AG04449 (cell line): Measurements from ENCODE around the gene HLA-DMB.

Experiments used
- CTCF ChIA-PET: fragments of 350-600 bp; formaldehyde crosslinking; extraction: SDS; loops from one replicate; lab custom pipeline; 2021; ENCODE audit warnings: antibody characterized with exemption; lab: Yijun Ruan, JAX
- POLR2A ChIA-PET: fragments of 400-600, 350-600 bp; formaldehyde crosslinking; extraction: SDS; loops from one replicate; lab custom pipeline; 2020; ENCODE audit warnings: antibody characterized with exemption, inconsistent platforms; lab: Yijun Ruan, JAX
- DNase-seq: peaks from one replicate; pipeline ENCODE4 v3.0.0-alpha.2; 2010; ENCODE audit warnings: low read depth, low spot score
- H3K4me3 ChIP-seq: 2 replicates; pipeline ENCODE4 v1.5.1; 2011; ENCODE audit warnings: low read depth, mild to moderate bottlenecking, control low read depth, low read length
- TF ChIP-seq, protein P1 (sequence below): IDR thresholded peaks from one replicate; pipeline ENCODE4 v1.5.1; 2011; ENCODE audit warnings: mild to moderate bottlenecking, moderate library complexity, low read length, control low read depth, inconsistent platforms; ENCODE audit not compliant: insufficient read depth; ENCODE audit errors: missing control alignments

The HLA-DMB gene

DNA sequence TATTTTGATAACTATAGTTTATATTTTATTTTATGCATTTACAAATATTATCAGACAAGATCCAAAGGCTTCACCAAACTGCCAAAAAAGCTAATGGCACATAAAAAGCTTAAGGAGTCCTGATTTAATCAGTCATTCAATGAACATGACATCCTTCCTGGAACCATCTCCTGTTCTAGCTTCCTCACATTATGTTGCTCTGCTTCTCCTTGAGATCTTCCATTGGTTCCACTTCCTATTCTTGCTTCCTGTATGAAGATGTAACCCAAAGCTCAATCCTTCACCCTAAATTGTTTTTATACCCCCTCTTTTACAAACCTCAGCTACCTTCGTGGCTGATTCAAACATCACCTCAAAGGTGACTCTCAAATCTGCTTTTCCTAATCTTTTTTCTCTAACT lies 23.0 kb upstream of the HLA-DMB start:
- TF ChIP-seq, protein P1, sequence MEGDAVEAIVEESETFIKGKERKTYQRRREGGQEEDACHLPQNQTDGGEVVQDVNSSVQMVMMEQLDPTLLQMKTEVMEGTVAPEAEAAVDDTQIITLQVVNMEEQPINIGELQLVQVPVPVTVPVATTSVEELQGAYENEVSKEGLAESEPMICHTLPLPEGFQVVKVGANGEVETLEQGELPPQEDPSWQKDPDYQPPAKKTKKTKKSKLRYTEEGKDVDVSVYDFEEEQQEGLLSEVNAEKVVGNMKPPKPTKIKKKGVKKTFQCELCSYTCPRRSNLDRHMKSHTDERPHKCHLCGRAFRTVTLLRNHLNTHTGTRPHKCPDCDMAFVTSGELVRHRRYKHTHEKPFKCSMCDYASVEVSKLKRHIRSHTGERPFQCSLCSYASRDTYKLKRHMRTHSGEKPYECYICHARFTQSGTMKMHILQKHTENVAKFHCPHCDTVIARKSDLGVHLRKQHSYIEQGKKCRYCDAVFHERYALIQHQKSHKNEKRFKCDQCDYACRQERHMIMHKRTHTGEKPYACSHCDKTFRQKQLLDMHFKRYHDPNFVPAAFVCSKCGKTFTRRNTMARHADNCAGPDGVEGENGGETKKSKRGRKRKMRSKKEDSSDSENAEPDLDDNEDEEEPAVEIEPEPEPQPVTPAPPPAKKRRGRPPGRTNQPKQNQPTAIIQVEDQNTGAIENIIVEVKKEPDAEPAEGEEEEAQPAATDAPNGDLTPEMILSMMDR = no peak
- ChIA-PET POLR2A (interaction anchor here (2.0 kb wide), 1 partner anchor 8 kb away, joined by 8 read pairs; no protein-coding TSS in a partner anchor), CTCF (interaction anchor here (1.1 to 3.9 kb wide), 9 partner anchors 9 to 103 kb away, joined by 3 to 59 read pairs (median 6); partner anchors contain the start of gene HLA-DMA)
- no peak for DNase-seq
- no peak overlapping the region for H3K4me3 ChIP-seq

DNA sequence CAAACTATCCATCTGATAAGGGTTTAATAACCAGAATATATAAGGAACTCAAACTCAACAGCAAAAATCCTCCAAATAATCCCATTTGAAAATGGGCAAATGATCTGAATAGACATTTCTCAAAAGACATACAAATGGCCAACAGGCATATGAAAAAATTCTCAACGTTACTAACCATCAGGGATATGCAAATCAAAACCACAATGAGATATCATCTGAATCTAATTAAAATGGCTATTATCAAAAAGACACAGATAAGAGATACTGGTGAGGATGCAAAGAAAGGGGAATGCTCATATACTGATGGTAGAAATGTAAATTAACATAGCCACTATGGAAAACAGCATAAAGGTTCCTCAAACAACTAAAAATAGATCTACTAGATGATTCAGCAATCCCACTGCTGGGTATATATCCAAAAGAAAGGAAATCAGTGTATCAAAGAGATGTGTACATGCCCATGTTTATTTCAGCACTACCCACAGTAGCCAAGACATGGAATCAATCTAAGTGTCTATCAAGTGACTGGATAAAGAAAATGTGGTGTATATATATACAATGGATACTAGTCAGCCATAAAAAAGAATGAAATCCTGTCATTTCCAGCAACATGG lies 21.5 kb upstream of the HLA-DMB start:
- CTCF ChIA-PET = interaction anchor here (0.6 to 3.9 kb wide), 7 partner anchors 9 to 94 kb away, joined by 3 to 59 read pairs (median 7); partner anchors contain the start of gene HLA-DMA
- TF ChIP-seq, protein P1 = no peak
- POLR2A ChIA-PET = interaction anchor here (0.6 to 2.0 kb wide), 2 partner anchors 9 to 17 kb away, joined by 3 to 8 read pairs; no protein-coding TSS in a partner anchor

DNA sequence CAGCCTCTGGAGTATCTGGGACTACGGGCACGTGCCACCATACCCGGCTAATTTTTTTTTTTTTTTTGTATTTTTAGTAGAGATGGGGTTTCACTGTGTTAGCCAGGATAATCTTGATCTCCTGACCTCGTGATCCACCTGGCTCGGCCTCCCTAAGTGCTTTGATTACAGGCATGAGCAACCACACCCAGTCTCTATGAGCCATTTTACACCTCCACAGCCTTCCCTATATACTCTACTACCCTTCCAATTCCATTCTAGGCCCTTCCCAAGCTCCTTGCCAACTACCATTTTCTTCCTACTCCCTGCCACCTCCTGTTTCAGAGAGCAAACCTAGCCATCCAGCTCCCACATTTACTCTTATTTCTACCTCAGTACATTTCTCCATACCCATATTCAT lies 19.7 kb upstream of the HLA-DMB start:
- ChIA-PET CTCF (interaction anchor here (0.7 to 1.4 kb wide), 3 partner anchors 27 to 78 kb away, joined by 3 to 4 read pairs (median 3); no protein-coding TSS in a partner anchor), POLR2A (no interaction called here)
- no peak overlapping the region for H3K4me3 ChIP-seq
- DNase-seq = no peak
- TF ChIP-seq, protein P1 = no peak

More for the DNA sequence above, 21.5 kb upstream of the HLA-DMB start:
- no peak overlapping the region for H3K4me3 ChIP-seq
- no peak for DNase-seq

DNA sequence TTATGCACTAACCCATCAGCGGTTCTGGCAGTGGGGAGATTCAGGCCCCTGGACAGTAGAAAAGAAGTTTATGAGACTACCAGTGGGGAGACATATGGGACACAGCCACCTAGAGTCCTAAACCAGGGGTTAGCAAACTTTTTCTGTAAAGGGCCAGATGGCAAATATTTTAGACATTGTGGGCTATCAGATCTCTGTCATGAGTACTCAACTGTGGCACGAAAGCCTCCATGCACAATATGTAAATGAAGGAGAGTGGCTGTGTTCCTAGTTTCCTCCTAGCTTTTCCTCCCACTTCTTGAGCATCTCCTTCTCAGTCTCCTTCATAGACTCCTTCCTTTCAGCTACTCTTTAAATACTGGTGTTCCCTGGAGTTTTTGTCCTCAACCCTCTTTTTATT lies 15.3 kb upstream of the HLA-DMB start:
- H3K4me3 ChIP-seq = no peak overlapping the region
- POLR2A ChIA-PET = interaction anchor here (4.2 kb wide), 1 partner anchor 16 kb away, joined by 58 read pairs; no protein-coding TSS in a partner anchor
- no peak for DNase-seq
- TF ChIP-seq, protein P1 = no peak
- CTCF ChIA-PET = interaction anchor here (1.2 to 9.5 kb wide), 5 partner anchors 8 to 72 kb away, joined by 7 to 182 read pairs (median 81); partner anchors contain the start of gene BRD2

DNA sequence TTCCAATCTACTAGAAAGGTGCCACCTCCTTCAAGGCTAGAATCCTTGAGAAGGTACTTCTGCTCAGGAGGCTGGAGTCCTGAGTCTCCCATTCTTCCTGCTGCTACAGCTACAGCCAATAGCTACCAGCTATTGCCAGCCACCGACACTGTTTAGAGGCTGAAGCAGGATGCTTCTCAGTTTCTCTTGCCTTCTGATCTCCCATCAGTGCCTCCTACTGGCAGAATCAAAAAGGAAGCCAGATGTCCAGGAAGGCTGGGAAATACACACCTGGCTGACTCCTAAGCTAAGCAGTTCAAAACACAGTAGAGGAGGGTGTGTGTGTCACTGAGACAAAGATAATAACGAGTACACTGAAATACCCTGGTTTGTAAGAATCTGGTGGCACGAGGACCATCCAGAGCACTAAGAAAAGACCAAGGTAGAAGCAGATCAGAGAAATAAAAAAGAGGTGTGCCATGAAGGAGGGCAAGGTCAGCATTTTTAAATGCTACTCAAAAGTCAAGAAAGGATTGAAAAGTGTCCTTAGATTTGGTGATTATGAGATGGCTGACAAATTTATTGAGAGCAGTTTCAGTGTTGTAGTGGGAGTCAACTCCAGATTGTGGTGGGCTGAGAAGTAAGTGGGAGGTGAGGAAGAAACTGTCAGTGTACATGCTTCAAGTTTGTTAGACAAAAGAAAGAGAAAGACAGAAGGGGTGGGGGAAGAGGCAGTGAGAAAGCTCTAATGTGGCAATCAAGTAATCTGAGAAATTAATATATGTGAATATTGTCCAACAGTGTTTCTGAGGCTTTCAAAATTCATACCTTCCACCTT lies 14.4 kb upstream of the HLA-DMB start:
- no peak for DNase-seq
- TF ChIP-seq, protein P1 = peak; percentile 14
- ChIA-PET POLR2A (interaction anchor here (0.6 to 4.2 kb wide), 3 partner anchors 17 to 296 kb away, joined by 3 to 58 read pairs (median 4); no protein-coding TSS in a partner anchor), CTCF (interaction anchor here (1.1 to 9.5 kb wide), 18 partner anchors 9 to 117 kb away, joined by 3 to 182 read pairs (median 14); partner anchors contain the start of genes BRD2, HLA-DMB and TAP2)
- H3K4me3 ChIP-seq = no peak overlapping the region
